HG03139 (cell line): ENCODE data around the gene ATE1.
"Not testable (repeated sequence)": the region's sequence is repeated elsewhere in the genome, so short reads cannot be mapped to it uniquely, and the experiment has no call there.

Experiments
- ATAC-seq: cut with Tn5 transposase; IDR thresholded peaks from one replicate; pipeline ENCODE4 v1.9.1; 2021; ENCODE audit not compliant: unreplicated experiment

ATE1 gene

DNA sequence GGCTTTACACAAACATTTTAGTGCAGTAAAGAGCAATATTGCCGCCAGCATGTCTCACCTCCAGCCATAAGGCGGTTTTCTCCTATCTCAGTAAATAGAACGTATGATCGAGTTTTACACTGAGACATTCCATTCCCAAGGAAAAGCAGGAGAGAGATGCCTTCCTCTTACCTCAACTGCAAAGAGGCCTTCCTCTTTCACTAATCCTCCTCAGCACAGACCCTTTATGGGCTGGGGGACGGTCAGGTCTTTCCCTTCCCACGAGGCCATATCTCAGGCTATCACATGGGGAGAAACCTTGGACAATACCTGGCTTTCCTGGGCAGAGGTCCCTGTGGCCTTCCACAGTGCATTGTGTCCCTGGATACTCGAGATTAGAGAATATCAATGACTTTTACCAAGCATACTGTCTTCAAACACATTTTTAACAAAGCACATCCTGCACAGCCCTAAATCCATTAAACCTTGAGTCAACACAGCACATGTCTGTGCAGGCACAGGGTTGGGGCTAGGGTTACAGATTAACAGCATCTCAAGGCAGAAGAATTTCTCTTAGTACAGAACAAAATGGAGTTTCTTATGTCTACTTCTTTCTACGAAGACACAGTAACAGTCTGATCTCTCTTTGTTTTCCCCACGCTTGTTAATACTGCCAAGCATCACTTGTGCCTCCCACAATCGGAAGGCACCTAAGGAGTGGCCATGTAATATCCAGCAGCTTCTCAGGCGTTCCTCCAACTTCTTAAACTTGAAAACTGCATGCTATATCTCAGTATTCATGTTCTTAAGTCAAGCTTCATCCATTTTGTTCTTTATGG, 2.6 kb upstream of the ATE1 start:
- ATAC-seq = not testable (repeated sequence)

DNA sequence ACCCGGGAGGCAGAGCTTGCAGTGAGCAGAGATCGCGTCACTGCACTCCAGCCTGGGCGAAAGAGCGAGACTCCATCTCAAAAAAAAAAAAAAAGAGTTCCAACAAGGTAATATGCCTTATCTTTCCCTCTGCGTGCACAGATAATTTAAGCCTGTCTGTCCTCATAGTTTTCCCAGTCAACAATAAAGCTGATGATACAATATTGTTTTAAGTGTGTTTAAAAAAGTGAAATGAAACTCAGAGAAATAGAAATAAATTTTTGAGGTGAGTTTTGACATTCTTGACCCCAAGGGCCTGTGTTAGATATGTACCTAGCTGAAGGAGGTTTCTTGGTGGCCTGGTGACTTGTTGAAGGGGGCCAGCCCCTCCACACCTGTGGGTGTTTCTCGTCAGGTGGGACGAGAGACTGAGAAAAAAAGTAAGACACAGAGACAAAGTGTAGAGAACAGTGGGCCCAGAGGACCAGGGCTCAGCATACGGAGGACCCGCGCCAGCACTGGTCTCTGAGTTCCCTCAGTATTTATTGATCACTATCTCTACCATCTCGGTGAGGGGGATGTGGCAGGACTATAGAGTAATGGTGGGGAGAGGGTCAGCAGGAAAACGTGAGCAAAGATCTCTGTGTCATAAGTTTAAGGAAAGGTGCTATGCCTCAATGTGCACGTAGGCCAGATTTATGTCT, 1.9 kb upstream of the ATE1 start:
- ATAC-seq = not testable (repeated sequence)

DNA sequence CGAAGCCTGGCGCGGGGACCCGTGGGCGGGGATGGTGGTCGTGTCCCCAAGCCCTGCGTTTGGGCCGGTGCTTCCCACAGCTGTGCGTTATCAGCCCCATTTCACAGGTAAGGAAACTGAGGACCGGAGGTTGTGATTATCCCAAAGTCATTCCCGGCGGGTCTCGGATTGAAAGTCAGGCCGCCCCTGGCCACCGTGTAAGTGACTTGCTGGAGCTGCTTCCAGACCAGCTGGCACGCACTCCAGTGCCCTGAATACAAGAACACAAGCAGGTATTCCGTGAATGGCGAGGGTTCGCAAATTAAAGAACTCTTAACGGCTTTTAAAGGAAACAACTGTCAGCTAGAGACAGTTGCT, 675 bp upstream of the ATE1 start:
- peak; percentile 16 for ATAC-seq

DNA sequence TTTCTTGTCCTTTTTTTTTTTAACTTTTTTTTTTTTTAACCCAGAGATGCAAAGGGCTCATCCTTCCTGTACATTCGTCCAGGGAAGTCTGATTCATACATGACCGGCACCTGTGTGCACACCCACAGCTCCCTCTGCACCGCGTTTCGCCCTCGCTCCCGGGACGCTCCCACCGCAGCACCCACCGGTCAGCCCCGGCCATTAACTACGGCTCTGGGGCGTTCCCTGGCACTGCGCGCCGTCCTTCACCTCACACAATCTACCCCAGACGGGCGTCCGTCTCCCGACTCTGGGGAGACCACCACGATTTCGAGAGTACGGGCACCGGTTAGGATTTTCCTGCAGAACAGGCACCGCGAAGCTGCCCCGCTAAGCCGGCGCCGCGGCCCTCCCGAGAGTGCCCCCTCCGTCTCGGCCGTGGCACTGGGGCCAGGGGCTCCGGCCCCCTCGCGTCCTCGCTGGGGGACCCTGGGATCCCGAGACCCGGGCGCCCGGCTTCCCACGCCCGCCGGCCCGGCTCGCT, 452 bp downstream of the ATE1 start:
- peak; percentile 29 for ATAC-seq

DNA sequence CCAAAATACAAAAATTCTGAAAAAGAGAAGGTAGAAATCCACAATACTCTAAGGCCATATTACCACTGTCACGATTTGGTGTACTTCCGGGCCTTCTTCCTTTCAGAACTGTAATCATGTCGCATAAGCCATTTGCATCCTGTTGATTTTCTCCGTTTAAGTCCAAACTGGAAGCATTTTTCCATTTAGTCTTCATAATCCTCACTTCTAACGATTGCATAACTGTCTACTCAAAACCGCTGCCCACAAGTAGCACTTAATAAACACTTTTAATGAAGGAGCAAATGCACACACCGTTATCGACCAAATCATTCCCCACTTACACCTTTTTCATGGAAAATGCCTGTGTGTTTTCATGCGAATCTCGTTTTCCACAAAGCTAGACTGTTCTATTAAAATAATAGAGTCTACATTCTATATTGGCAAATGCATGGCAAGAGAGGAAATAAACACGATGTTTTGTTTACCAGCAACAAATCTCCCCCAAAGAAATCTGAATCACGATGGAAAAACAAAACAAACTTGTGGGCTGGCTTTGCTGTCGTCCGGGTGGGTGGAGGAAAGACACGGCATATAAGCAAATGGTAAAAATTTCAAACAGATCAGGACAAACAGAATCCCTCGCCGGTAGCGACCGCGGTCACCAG, 1.0 kb downstream of the ATE1 start:
- peak; percentile 9 for ATAC-seq

DNA sequence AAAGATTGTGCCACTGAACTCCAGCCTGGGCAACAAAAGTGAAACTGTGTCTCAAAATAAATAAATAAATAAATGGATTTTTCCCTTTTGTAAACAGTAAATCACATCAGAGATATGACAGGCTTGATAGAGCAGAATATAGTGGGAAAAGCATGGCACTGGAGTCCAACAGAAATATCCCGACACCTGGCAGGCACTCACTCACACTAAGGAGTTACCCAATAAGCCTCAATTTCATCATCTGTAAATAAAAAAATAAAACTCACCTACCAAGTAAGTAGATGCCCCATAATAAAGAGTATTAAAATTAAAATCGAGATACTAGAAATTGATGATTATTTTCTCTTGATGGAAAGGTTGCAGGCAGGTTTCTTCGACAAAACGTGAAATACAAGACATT, 1.7 kb downstream of the ATE1 start:
- ATAC-seq = no peak

DNA sequence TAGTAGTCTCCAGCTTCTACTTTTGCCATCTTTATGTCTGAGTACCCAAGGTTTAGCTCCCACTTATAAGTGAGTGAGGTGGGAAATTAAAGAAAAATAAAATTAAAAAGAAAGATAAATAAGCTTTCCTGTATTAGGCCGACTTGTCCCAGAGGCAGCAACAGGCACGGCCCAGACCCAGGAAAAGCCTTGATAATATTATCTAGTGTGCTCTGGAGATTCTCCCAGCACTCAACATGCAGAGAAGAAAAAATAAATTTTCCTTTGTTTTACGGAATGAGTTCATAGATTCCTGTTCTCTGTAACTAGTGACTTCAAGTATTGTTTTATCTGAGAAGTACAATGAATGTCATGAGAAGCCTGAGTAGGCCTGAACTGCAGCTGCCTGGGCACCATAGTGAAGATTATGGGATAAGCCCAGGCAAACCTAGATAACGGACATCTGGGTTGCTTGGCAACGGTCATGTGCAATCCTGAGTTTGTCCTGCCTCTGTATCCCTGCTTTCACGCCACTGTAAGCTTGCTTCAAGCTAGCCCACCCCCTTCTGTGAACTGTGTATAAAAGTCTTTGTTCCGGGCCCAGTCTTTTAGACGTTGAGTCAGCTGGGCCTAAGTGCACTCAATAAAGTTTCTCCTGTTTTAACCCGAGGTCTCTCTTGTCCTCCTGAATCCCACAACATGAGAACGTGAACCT, 6.4 kb downstream of the ATE1 start:
- no peak for ATAC-seq

DNA sequence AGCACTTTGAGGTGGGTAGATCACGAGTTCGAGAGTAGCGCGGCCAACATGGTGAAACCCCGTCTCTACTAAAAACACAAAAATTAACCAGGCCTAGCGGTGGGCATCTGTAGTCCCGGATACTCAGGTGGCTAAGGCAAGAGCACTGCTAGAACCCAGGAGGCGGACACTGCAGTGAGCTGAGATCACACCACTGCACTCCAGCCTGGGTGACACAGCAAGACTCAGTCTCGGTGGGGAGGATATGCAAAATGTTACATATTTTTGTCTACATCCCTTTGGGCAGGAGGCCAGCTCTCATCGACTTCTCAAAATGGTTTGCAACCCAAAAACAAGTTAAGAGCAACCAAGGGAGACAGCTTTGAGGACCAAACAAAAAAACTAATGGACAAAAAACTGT, 8.2 kb downstream of the ATE1 start:
- no peak for ATAC-seq

DNA sequence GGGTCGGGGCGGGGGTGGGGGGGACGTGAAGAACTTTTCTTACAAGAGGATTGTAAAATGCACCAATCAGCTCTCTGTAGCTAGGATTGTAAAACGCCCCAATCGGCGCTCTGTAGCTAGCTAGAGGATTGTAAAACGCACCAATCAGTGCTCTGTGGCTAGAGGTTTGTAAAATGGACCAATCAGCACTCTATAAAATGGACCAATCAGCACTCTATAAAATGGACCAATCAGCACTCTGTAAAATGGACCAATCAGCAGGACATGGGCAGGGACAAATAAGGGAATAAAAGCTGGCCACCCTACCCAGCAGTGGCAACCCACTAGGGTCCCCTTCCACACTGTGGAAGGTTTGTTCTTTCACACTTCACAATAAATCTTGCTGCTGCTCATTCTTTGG, 9.0 kb downstream of the ATE1 start:
- not testable (repeated sequence) for ATAC-seq

DNA sequence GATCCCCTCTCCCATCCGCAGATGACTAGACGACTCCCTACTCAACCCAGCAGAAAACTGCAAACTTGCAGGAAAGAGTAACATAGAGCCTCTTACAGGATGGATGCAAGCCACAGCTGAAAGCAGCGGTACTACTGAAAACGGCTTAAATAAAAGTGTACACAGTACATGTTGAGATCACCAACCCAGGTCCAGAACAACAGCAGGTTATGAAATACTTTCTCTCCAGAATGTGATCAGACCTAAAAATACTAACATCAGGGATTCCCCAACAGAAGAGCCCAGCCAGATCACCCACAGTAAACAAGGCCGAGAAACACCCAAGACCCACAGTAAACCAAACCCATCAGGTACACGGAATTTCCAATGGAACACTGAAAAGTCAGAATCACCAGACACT, 13.2 kb downstream of the ATE1 start:
- ATAC-seq = no peak

DNA sequence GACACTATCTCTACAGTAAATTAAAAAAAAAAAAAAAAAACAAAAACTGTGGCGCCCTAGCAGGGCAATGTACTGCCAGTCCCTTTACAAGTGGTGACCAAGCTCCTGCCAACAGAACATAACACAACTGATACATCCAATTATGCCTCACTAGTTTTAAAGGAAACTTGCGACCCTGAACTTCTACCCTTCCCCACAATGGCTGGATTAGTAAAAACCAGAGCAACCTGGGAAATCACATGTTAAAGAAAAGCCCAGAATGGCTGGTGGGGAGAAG, 16.5 kb downstream of the ATE1 start:
- ATAC-seq = no peak

DNA sequence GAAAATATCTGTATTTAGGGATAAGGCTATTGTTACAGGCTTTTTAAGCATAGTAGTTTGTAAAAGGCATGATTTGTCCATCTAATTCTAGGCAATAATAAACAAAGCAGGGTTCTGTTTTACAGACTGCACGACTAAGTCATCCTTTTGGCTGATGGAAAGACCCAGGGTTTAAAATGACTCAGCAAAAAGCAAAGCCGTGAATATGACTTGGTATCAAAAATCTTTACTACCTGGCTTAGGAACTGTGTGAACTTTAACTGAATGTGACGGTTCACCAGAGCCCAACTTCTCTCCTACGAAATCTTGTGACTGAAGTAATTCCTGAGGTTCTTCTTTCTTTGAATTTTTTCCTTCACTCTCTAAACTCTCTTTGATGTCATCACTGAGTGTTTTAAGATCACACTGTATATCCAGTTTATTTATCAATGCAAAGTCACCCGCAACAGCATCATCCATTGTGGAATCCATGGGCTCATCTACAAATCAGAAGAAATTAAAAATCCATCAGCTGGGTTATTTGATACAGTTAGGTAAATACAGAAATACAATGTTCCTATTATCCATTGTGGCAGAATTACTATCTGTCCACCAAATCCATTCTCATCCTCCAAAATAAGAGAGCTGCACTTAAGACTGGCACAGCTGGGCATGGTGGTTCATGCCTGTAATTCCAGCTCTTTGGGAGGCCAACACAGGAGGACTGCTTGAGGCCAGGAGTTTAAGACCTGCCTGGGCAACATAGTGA, 17.0 kb downstream of the ATE1 start:
- no peak for ATAC-seq

DNA sequence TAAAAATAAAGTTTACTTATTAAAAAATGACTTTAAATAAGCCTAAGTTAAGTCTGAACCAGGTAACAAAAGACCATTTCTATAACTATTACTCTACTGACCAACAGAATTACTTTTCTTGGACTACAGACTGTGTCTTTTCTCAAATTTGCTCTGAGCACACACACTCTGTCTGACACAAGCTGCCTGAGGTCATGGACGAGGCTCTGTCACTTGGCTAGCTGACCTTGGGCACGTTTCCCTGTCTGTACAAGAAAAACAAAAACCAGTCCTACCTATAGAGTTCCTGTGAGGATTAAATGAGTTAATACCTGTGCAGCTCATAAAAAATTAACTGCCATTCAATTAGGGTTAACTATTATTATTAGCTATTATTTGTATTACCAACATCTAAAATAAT, 22.9 kb downstream of the ATE1 start:
- ATAC-seq = no peak

DNA sequence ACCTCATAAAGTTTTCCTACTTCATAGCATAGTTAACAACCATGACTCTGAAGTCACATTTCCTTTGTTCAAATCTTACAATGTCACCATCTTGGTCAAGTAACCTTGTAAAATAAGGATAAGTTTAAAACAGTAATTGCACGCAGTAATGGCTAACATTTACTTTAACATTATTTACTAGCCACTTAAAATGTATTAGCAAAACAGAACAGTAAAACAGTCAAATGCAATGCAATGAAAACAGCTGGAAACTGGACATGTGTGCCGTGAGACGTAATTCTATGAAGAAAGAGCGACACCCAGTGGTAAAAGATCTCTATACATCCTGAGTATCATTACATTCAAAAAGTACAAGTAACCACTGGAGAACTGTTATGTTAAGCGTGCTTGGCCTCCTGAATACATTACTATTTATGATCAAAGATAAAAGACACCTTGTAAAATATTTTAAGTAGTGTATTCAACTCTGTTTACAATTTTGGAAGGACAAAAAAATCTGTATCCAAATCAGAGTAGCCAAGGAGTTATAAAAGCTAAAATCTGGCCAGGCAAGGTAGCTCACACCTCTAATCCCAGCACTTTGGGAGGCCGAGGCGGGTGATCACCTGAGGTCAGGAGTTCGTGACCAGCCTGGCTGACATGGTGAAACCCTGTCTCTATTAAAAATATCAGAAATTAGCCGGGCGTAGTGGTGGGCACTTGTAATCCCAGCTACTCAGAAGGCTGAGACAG, 27.2 kb downstream of the ATE1 start:
- peak; percentile 77 for ATAC-seq

DNA sequence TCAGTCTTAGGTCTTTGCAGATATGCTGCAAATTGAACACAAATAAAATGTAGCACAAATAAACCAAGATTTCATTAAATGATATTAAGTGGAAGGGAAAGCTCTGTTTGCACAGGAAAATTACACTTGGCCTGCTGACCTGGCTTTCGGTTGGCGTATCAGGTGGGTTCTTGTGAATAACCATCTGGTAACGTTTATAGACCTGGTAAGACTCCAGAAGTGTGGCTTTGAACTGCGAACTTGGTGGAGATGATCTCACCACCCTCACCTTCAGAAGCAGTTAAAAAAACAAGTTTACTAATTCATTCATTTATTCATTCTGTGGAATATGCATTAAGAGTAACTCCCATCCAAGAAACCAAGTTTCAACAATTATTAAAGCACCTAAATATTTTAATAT, 28.1 kb downstream of the ATE1 start:
- ATAC-seq = no peak

DNA sequence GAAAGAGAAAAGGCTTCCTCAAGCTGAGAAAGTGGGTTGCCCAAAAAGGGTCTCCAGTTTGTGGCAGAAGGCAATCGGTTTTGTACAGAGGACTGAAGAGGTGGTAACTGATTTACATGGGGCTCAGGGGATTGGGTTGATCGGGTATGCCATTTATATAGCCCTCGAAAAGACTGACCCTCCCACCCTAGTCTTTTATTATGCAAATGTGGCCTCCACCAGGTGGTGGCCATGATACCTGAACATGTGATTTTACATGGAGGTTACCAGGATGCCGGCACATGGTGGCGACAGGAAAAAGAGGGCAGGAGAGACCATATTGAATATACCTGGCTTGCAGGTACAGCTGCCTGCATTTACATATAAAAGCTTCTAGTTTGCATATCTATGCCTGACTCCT, 36.7 kb downstream of the ATE1 start:
- no peak for ATAC-seq

DNA sequence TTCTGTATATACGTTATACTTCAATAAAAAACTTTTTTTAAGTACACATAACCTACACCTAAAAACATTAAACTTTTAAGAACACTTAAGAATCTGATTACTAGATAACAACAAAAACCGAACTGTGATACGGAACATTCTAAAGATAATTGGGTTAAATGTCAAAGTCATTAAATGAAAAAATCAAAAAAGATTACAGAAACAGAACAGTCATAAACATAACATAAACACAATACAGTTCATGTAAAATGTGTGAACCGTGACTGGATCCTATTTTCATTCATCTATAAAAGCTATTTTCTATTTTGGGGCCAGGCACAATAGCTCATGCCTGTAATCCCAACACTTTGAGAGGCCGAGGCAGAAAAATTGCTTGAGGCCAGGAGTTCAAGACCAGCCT, 38.6 kb downstream of the ATE1 start:
- ATAC-seq = no peak

DNA sequence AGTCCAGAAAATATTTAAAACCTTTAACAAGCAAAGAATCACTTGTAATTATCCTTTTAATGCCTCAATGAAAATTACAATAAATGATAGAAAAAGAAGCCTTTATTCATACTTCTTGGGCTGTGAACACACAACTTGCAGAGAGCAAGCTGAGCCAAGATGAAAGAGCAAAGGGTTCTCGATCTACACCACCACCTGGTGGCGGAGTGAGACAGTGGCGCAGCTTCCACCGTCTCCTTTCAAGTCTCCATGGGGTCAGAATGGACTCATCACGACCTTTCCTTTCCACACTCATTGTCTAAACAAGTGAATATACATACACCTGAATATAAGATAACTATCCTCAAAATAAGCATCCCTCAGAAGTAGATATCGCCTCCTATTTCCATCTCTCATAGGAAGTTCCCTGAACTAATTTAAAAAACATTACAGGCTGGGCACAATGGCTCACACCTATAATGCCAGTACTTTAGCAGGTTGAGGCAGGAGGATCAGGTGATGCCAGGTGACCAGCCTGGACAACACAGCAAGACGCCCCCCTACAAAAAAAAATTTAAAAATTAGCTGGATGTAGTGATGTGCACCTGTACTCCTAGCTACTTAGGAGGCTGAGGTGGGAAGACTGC, 40.7 kb downstream of the ATE1 start:
- ATAC-seq = no peak

DNA sequence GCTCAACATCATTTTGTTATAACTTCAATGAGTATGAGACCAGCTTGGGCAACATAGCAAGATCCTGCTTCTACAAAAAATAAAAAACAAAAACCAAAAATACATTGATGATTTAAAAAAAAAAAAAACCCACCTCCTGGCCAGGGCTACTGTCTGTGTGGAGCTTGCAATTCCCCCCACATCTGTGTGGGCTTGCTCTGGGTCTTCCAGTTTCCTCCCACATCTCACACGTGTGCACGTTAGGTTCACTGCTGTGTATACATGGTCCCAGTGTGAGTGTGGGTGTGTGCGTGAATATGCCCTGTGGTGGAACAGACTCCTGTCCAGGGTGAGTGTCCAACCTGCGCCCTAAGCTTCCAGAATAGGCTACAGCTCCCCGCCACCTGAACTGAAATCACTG, 41.6 kb downstream of the ATE1 start:
- no peak for ATAC-seq

DNA sequence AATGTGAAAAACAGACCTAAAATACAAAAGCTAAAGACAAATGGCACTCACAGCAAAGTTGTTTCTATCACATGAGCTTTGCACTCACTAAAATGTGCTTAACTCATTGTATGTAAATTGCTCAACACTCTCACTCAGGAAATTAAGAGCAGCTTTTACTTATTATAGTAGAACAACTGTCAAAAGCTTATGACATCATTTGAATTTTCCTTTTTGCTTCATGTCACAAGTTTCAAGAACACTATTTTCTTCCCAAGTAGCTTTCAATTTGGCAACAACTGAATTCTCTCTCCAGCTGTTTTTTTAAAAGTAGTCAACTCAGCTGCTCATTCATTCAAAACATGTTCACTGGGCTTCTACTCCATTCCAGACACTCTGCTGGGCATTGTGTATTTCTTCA, 46.9 kb downstream of the ATE1 start:
- no peak for ATAC-seq
